HG03469 (cell line): ENCODE results near the gene EPO.

Experiments used
- ATAC-seq: cut with Tn5 transposase; IDR thresholded peaks from one replicate; pipeline ENCODE4 v1.9.1; 2021; ENCODE audit warnings: mild to moderate bottlenecking, moderate library complexity, moderate number of reproducible peaks; ENCODE audit not compliant: unreplicated experiment

EPO gene

DNA sequence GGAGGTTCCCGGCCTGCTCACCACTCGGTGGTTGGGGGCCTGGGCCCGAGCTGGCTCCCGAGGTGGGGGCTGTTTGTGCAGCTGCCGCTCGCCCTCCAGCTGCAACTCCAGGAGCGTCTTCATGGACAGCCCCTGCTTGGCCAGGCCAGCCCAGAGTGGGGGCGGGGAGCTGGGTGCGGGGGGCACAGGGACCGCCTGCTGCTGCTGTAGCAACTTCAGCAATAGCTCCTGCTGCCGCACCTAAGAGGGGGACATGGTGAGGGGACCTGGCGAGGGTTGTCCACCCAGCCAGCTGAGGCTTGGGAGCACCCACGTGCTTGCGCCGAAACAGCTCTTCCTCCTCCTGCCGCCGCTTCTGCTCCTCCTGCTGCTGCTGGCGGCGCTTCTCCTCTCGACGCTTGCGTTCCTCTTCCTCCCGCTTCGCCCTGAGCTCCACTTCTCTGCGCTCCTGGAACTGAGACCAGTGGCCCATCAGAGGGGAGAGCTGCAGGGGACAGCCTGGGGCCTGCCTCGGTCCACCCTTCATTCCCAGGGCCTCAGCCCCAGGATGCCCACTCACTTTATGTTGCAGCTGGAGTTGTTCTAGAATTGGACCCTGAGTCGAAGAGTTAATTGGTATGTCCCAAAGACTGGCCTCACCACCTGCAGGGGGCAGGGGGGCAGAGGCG lies 37.1 kb upstream of the EPO start:
- no peak for ATAC-seq

- no peak for ATAC-seq
These were observed 36.4 kb upstream of the EPO start for GRCh38 chr7:100683659-100684533.

DNA sequence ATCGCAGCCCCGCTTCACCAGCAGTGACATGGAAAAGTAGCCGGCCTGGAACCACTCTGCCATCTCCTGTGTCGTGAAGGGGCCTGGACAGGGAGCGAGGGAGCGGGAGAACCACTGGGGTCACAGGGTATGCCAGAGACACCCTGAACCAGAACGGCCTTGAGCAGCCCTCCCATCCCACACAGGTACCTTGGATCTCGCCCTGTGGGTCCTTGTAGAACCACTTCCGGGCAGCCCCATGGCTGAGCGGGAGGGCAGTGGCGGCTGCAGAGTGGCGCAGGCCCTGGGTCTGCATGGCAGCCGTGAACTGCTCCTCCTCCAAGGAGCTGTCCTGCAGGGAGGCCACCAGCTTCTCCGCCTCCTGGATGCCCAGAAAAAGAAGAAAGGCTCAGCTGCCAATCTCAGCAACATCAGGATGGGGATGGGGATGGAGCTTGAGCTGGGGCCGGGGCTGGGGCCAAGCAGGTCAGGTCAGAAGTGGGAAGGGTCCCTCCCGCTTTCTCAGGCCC lies 35.7 kb upstream of the EPO start:
- ATAC-seq, result no peak

GRCh38 chr7:100685049-100685605 lies 35.1 kb upstream of the EPO start:
- ATAC-seq, result no peak

DNA sequence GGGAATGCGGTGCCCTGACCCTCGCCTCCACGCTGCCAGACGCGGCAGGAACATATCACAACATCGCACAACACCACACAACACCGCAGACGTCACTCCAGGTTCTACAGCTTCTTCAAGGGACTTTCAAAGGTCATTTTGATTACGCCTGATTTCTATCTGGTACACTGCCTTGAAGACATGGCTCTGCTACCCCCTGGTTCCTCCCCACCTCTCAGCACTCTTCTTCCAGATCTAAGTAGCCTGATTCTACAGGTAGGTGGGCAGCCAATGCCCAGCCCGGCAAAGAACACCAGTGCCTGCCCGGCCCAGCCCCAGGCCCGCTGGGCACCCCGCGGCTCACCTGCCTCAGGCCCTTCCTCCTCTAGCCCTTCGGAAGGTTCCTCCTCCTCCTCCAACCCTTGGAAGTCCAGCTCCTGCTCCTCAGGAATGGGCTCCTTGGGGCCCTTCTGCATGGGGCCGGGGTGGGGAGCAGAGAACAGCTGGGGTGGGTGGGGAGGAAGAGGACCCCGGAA lies 34.6 kb upstream of the EPO start:
- no peak for ATAC-seq

GRCh38 chr7:100686201-100686821 lies 34.0 kb upstream of the EPO start:
- ATAC-seq, result no peak

- no peak for ATAC-seq
These were observed 33.5 kb upstream of the EPO start for GRCh38 chr7:100686822-100687211.

- ATAC-seq, result no peak
These were observed 33.0 kb upstream of the EPO start for GRCh38 chr7:100687261-100687660.

GRCh38 chr7:100687751-100688300 lies 32.4 kb upstream of the EPO start:
- no peak for ATAC-seq

DNA sequence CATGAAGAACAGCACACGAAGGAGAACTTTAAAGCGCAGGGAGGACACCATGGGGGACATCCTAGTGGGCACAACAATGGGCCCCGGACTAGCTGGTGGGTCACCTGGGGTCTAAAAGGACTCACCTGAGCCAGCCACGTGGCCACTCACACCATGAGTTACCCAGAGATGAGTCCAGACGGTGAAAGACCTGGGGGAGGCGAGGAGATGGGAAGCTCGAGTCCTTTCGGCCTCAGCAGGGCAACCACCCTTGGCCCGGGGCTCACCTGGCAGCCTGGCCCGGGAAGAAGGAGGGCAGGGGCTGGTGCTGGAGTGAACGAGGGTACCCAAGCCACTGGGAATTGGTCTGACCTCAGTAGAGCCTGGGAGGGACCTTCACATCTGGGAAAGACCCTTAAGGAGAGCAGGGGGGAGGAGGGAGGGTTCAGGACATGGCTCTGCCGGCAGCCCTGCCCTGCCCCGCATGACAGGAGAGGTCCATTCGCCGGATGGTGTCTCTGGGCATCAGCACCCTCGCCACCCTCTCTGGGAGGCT lies 31.9 kb upstream of the EPO start:
- no peak for ATAC-seq

DNA sequence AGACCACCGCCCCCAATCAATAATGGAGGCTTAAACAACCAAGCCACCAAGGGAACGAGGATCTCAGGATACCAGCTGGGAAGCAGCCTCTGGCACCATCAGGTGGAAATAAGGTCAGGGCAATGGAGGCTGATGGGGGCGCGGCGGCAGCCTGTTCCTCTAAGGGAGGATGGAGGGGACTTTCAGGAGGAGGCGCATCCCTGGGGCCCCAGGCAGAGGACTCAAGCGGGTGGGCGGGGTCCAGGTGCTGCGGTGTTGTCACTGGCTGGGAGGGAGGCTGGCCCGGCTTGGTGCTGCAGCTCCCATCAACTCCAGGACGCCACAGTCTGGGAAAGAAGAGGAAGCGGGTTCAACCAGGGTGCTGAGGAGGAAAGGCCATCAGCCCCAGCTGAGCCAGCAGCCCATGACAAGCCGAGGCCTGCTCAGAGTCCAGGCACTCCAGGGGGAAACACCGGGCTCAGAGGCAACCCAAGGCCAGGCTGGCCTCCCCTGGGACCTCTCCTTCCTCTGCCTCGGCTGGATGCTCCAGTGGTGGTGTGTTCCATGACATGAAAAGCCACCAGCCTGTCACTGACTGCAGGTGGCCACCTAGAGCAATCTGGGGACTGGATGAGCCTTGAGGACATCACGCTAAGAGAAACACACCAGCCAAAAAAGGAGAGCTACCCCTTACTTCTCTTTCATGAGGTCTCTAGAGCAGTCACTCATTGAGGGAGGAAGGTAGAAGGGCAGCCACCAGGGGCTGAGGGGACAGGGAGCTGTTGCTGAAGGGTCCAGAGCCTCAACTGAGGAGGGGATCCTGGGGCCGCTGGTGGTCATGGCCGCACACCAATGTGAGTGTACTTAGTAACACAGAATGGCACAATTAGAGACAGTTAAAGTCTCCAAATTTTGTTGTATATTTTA lies 30.8 kb upstream of the EPO start:
- ATAC-seq, result no peak

DNA sequence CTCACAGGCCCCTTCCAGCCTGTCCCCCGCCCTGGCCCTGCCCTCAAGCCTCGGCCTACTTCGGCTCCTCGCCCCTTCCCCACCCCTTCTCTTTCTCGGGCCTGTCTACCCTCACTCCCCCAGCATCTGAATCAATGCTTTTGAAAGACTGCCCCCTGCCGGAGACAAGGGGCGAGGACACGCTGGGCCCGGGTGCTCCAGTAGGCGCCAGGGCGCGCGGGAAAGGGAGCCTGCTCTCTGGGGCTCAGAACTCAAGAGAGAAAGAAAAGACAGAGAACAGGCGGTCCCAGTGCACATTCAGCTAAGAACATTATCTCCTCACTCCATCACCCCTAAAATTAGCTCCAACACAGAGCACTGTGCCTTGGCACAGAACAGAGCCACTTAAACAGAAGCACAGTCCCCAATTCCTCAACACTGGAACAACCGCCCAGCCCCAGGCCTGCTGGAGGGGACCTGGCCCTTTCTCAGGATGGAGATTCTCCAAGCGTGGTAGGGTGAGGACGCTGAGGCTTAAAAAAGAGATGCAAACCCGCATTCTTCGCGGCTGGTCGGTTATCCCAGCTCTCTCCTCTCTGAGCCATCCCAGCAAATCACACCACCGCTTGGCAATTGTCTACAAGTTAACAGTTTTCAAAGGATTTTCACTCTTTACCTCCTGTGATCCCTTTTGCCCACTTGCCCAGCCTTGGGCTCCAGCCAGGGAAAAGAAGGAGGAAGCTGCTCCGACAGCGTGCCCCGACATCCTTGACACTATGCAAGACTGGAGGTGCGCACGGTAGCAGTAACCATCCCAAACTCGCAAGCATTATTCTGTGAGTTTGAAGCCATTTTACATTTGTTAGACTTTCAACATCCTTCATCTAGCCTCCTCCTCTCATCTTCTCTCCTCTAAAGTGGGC lies 28.3 kb upstream of the EPO start:
- no peak for ATAC-seq

- no peak for ATAC-seq
These were observed 27.7 kb upstream of the EPO start for GRCh38 chr7:100692578-100692961.

DNA sequence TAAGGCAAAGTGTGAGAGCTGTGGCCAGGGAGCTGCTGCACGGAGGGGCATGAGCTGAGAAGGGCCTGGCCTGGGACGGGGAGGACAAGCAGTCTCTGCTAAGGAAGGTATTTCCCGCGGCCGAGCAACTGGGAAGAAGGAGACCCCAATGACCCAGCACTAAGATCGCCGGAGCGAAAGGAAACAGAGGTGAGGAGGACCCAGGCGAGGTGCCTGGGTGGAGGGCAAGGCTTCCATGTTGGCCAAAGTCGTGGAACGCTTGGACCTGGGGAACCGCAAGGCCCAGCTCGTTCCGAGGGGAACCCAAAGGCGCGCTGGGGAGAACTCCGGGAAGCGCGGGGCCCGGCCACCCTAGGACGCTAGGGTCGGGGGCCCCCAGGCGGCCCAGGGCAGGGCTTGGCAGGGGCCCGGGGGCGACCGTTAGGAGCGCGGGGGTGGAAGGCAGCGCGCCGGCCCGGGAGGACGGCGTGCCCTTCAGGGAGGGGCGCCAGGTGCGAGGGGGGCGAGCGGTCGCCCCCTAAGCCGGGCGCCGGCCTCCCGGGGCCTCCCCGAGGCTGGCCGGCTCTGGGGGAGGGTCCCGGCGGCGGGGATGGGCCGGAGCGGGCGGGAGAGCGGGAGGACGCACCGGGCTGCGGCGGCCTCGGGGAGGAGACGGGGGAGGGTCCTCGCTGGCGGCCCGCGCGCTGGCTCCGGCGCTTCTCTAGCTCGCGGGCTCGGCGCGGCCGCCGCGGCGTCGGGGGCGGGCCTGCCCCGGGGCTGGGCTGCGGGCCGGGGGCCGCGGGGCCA lies 26.8 kb upstream of the EPO start:
- no peak for ATAC-seq

GRCh38 chr7:100694098-100694745 lies 26.0 kb upstream of the EPO start, which contains the start of gene GIGYF1:
Gene GIGYF1, minus strand, starts transcription at chr7:100694250. Its CDS starts 6,012 bp downstream, at chr7:100688238.
- no peak for ATAC-seq

DNA sequence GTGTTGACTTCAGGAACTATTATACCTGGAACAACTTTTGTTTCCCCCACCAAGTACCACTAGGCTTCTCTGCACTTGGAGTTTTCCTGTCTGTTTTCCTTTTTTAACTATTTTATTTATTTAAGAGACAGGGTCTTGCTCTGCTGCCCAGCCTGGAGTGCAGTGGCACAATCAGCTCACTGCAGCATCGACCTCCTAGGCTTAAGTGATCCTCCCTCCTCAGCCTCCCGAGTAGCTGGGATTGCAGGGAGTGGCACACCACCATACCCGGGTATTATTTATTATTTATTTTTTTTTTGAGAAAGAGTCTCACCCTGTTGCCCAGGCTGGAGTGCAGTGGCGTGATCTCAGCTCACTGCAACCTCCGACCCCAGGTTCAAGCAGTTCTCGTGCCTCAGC lies 24.1 kb upstream of the EPO start:
- no peak for ATAC-seq

- no peak for ATAC-seq
These were observed 21.2 kb upstream of the EPO start for GRCh38 chr7:100699018-100699417.
